SK-N-SH (cell line): Measurements from ENCODE around the gene UCK2. TPM values are rescaled to one million over a fixed set of nuclear protein-coding genes. Genes with fewer than 3 reads are reported as not detected.

ENCODE experiments used
- CTCF ChIA-PET: fragments of 300-600, 350-600 bp; formaldehyde crosslinking; extraction: SDS; loops from one replicate; lab custom pipeline; 2021; lab: Yijun Ruan, JAX
- POLR2A ChIA-PET: fragments of 350-600 bp; sonication (Branson Sonifier 250); formaldehyde crosslinking; extraction: SDS; loops from one replicate; lab custom pipeline; 2020; ENCODE audit warnings: antibody characterized with exemption, inconsistent platforms; lab: Yijun Ruan, JAX
- DNase-seq: peaks from one replicate; pipeline ENCODE4 v3.0.0; 2012
- H2AFZ ChIP-seq: fragments of 200-600 bp; sonication (generic); 2 replicates; pipeline ENCODE4 v1.8.1; 2016; ENCODE audit warnings: antibody characterized with exemption, mild to moderate bottlenecking, low read depth
- H3F3A ChIP-seq: fragments of 200-600 bp; sonication (generic); replicated peaks from 2 replicates; pipeline ENCODE3; 2016; ENCODE audit warnings: antibody characterized with exemption, mild to moderate bottlenecking; ENCODE audit not compliant: insufficient read depth
- H3K27ac ChIP-seq, 2 experiments: fragments of 200-500 bp in 1 of 2; fragments of 200-600 bp in 1 of 2; sonication (Bioruptor generic) in 1 of 2; sonication (generic), shearing (Covaris generic) in 1 of 2; 2 replicates each; pipeline versions ENCODE4 v1.5.1 to v1.6.1; 2014 to 2016; ENCODE audit warnings: low read depth in 2 of 2, inconsistent platforms in 1 of 2, low read length in 1 of 2, mild to moderate bottlenecking in 1 of 2, mixed read lengths in 1 of 2
- H3K27me3 ChIP-seq: fragments of 200-600 bp; sonication (generic), shearing (Covaris generic); 2 replicates; pipeline ENCODE4 v1.6.1; 2016; ENCODE audit warnings: mixed run types; ENCODE audit not compliant: insufficient read depth
- H3K36me3 ChIP-seq, 2 experiments: fragments of 200-500 bp in 1 of 2; fragments of 200-600 bp in 1 of 2; sonication (Bioruptor generic) in 1 of 2; sonication (generic) in 1 of 2; replicated peaks in 1 of 2; 2 replicates each; pipeline versions ENCODE3 to v1.5.1; 2014 to 2016; ENCODE audit warnings: low read length in 1 of 2, mild to moderate bottlenecking in 1 of 2; ENCODE audit not compliant: insufficient read depth in 2 of 2, control insufficient read depth in 1 of 2
- H3K4me1 ChIP-seq, 2 experiments: fragments of 200-500 bp in 1 of 2; fragments of 200-600 bp in 1 of 2; sonication (Bioruptor generic) in 1 of 2; sonication (generic), shearing (Covaris generic) in 1 of 2; 2 replicates each; pipeline versions ENCODE4 v1.5.1 to v1.6.1; 2014 to 2016; ENCODE audit warnings: low read depth in 1 of 2, low read length in 1 of 2, mixed run types in 1 of 2; ENCODE audit not compliant: insufficient read depth in 2 of 2, control insufficient read depth in 1 of 2
- H3K4me2 ChIP-seq: fragments of 200-600 bp; sonication (generic), shearing (Covaris generic); 2 replicates; pipeline ENCODE4 v1.6.1; 2017; ENCODE audit warnings: mixed run types
- H3K4me3 ChIP-seq, 2 experiments: fragments of 200-500 bp in 1 of 2; fragments of 200-600 bp in 1 of 2; sonication (Bioruptor generic) in 1 of 2; sonication (generic), shearing (Covaris generic) in 1 of 2; 2 replicates each; pipeline versions ENCODE4 v1.5.1 to v1.8.1; 2014 to 2016; ENCODE audit warnings: low read depth in 2 of 2, inconsistent platforms in 1 of 2, low read length in 1 of 2, mild to moderate bottlenecking in 1 of 2, mixed read lengths in 1 of 2, moderate library complexity in 1 of 2
- H3K79me2 ChIP-seq: fragments of 200-600 bp; sonication (generic); 2 replicates; pipeline ENCODE4 v1.8.1; 2017; ENCODE audit warnings: mild to moderate bottlenecking; ENCODE audit not compliant: insufficient read depth
- H3K9ac ChIP-seq: fragments of 200-600 bp; sonication (generic); 2 replicates; pipeline ENCODE4 v1.6.1; 2017; ENCODE audit warnings: mixed run types
- H3K9me2 ChIP-seq: fragments of 200-600 bp; sonication (generic); 2 replicates; pipeline ENCODE4 v1.6.1; 2017; ENCODE audit warnings: mixed run types
- H3K9me3 ChIP-seq: fragments of 200-600 bp; sonication (generic); 2 replicates; pipeline ENCODE4 v1.6.1; 2017; ENCODE audit warnings: mixed run types, mild to moderate bottlenecking, moderate library complexity
- H4K20me1 ChIP-seq: fragments of 200-600 bp; sonication (generic); 2 replicates; pipeline ENCODE4 v1.6.1; 2017; ENCODE audit warnings: mild to moderate bottlenecking, mixed run types; ENCODE audit not compliant: insufficient read depth
- MAX ChIP-seq: IDR thresholded peaks from 2 replicates; pipeline ENCODE4 v1.4.0; 2012; ENCODE audit warnings: low read depth
- MEF2A ChIP-seq: IDR thresholded peaks from 2 replicates; pipeline ENCODE4 v1.4.0; 2012; ENCODE audit warnings: low read depth, borderline replicate concordance
- NFIC ChIP-seq: IDR thresholded peaks from 2 replicates; pipeline ENCODE4 v1.4.0; 2012; ENCODE audit warnings: borderline replicate concordance
- PBX3 ChIP-seq: IDR thresholded peaks from 2 replicates; pipeline ENCODE4; 2012
- RFX5 ChIP-seq: IDR thresholded peaks from 2 replicates; pipeline ENCODE4 v1.6.1; 2012; ENCODE audit warnings: mild to moderate bottlenecking, improper control_type of control experiment, low read length
- RXRA ChIP-seq: IDR thresholded peaks from 2 replicates; pipeline ENCODE4 v1.4.0; 2012; ENCODE audit warnings: low read depth, mild to moderate bottlenecking, borderline replicate concordance
- SIN3A ChIP-seq: IDR thresholded peaks from 2 replicates; pipeline ENCODE4 v1.6.1; 2012; ENCODE audit warnings: low read depth, mild to moderate bottlenecking, low read length, moderate library complexity, borderline replicate concordance
- TAF1 ChIP-seq: IDR thresholded peaks from 2 replicates; pipeline ENCODE4 v1.6.1; 2012; ENCODE audit warnings: low read depth, mild to moderate bottlenecking, low read length, moderate library complexity, borderline replicate concordance
- USF1 ChIP-seq: IDR thresholded peaks from 2 replicates; pipeline ENCODE4 v1.4.0; 2012; ENCODE audit warnings: low read depth, borderline replicate concordance
- WGBS: methylation state at CpG from one replicate; pipeline ENCODE4 v1.1.6; 2017; ENCODE audit warnings: low lambda C conversion rate; 5-methylcytosine and 5-hydroxymethylcytosine counted together
- polyA plus RNA-seq, 3 experiments: library from polyadenylated mRNA; depleted of rRNA; stranded (reverse); fragments of >200 nt; gene quantifications; 2 replicates each; pipeline ENCODE4 v1.2.3, GENCODE V29; 2012
- TF ChIP-seq, protein P1 (sequence below): IDR thresholded peaks from 2 replicates; pipeline ENCODE4 v1.4.0; 2012; ENCODE audit warnings: low read depth, borderline replicate concordance
- TF ChIP-seq, protein P2 (sequence below): fragments of 200-600 bp; sonication (generic); IDR thresholded peaks from 2 replicates; pipeline ENCODE4 v1.6.1; 2017; ENCODE audit warnings: antibody characterized with exemption, mild to moderate bottlenecking, moderate library complexity

UCK2 gene
- polyA plus RNA-seq, 1 of the 3 experiments (the other 2 are of a cell fraction) = 53.7 TPM

- WGBS = 82% methylated on average over 6 of the region's 7 CpGs
- CTCF ChIA-PET = interaction anchor here (5.4 to 5.5 kb wide), 2 partner anchors 192 to 311 kb away, joined by 49 to 55 read pairs; no protein-coding TSS in a partner anchor
- H4K20me1 ChIP-seq = no peaks in the 10 kb centered on the region
- DNase-seq = no peak
- H3K79me2 ChIP-seq = no peaks in the 10 kb centered on the region
- H3K4me2 ChIP-seq = no peak overlapping the region
- H3K36me3 ChIP-seq = peaks cover 5 to 40% of the 10 kb centered on the region in 2 experiments
- no peaks in the 10 kb centered on the region for H3K9me2 ChIP-seq
- no peak overlapping the region for H3K27ac ChIP-seq
- H3K4me1 ChIP-seq = 0 out of 4 replicates have a peak, but pooled peaks cover 0 to 4% of the 10 kb centered on the region in 2 experiments
- H3F3A ChIP-seq = peaks cover 7% of the 10 kb centered on the region
- no peak overlapping the region for H2AFZ ChIP-seq
- TF ChIP-seq RFX5 = no peak
- TF ChIP-seq, protein P1, sequence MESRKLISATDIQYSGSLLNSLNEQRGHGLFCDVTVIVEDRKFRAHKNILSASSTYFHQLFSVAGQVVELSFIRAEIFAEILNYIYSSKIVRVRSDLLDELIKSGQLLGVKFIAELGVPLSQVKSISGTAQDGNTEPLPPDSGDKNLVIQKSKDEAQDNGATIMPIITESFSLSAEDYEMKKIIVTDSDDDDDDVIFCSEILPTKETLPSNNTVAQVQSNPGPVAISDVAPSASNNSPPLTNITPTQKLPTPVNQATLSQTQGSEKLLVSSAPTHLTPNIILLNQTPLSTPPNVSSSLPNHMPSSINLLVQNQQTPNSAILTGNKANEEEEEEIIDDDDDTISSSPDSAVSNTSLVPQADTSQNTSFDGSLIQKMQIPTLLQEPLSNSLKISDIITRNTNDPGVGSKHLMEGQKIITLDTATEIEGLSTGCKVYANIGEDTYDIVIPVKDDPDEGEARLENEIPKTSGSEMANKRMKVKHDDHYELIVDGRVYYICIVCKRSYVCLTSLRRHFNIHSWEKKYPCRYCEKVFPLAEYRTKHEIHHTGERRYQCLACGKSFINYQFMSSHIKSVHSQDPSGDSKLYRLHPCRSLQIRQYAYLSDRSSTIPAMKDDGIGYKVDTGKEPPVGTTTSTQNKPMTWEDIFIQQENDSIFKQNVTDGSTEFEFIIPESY = no peak
- no peak for TF ChIP-seq PBX3
- TF ChIP-seq USF1 = no peak
- no peak for TF ChIP-seq RXRA
- TF ChIP-seq, protein P2, sequence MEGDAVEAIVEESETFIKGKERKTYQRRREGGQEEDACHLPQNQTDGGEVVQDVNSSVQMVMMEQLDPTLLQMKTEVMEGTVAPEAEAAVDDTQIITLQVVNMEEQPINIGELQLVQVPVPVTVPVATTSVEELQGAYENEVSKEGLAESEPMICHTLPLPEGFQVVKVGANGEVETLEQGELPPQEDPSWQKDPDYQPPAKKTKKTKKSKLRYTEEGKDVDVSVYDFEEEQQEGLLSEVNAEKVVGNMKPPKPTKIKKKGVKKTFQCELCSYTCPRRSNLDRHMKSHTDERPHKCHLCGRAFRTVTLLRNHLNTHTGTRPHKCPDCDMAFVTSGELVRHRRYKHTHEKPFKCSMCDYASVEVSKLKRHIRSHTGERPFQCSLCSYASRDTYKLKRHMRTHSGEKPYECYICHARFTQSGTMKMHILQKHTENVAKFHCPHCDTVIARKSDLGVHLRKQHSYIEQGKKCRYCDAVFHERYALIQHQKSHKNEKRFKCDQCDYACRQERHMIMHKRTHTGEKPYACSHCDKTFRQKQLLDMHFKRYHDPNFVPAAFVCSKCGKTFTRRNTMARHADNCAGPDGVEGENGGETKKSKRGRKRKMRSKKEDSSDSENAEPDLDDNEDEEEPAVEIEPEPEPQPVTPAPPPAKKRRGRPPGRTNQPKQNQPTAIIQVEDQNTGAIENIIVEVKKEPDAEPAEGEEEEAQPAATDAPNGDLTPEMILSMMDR = no peak
- no peak for TF ChIP-seq SIN3A
- no peak for TF ChIP-seq MAX
- no peak for TF ChIP-seq TAF1
- TF ChIP-seq MEF2A = no peak
- TF ChIP-seq NFIC = no peak
- TF ChIP-seq, all 33 proteins: peak for 0
- POLR2A ChIA-PET = interaction anchor here (0.9 kb wide), 1 partner anchor 83 kb away, joined by 4 read pairs; no protein-coding TSS in a partner anchor
- no peaks in the 10 kb centered on the region for H3K9me3 ChIP-seq
- no peak overlapping the region for H3K4me3 ChIP-seq
- H3K27me3 ChIP-seq = no peaks in the 10 kb centered on the region
- H3K9ac ChIP-seq = no peak overlapping the region
Observed at GRCh38 chr1:165911609-165912281, 84.3 kb downstream of the UCK2 start.
